ENCODE measurements around the gene CDC42BPA.

Gene CDC42BPA

DNA sequence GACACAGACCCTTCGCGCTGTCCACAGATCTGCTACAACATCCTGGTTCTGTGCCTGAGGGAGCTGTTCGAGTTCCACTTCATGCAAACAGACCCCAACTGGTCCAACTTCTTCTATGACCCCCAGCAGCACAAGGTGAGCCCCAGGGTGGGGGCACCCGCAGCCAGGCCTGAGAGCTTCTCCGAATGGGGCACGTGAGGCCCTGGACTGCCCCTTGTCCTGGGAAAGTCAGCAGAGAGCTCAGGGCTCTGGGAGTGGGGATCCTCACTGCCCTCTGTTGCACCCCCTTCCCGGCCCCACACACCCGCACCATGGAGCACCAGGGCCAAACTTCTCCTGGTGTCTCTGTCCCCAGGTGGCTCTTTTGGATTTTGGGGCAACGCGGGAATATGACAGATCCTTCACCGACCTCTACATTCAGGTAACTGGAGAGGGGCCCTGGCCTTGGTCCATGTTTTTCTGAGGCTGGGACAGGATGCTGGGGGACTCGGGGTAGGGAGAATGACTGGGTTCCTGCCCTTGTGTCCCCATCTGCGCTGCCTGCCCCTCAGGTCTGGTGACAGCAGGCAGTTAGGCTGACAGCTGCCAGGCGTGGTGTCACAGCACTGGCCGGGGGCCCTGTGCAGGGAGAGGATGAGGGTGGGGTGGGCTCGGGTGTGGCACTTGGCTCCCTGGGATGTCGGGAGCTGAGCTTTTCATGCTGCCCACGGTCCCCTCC lies 333.6 kb downstream of the CDC42BPA start:
- FAIRE-seq (no peak), DNase-seq (ENCODE audit: insufficient read length) (no peak)
- TF ChIP-seq POLR2A (IDR thresholded peaks at IDR 0.05; ENCODE audit: low read depth, low read length) = no peak
- TF ChIP-seq TAF1 (IDR thresholded peaks at IDR 0.05; ENCODE audit: borderline replicate concordance, low read depth, low read length) = no peak
- TF ChIP-seq POLR2AphosphoS5 (IDR thresholded peaks at IDR 0.05; ENCODE audit: low read depth, low read length) = no peak

DNA sequence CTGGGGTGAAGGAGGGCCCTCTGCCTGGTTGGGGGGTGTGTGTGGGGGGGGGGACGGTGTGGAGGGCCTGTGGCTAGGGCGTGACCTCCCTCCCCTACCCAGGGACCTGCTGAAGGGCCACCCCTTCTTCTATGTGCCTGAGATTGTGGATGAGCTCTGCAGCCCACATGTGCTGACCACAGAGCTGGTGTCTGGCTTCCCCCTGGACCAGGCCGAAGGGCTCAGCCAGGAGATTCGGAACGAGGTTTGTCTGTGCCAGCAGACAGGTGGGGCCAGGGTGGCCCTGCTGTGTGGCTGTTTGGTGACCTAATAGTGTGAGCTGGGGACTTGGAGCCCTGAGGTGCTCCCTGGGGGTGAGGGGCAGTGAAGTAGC lies 334.3 kb downstream of the CDC42BPA start:
- DNase-seq (ENCODE audit: insufficient read length) (no peak), FAIRE-seq (no peak)
- TF ChIP-seq POLR2A (IDR thresholded peaks at IDR 0.05; ENCODE audit: low read depth, low read length) (no peak), TAF1 (IDR thresholded peaks at IDR 0.05; ENCODE audit: borderline replicate concordance, low read depth, low read length) (no peak), POLR2AphosphoS5 (IDR thresholded peaks at IDR 0.05; ENCODE audit: low read depth, low read length) (no peak)

- DNase-seq (ENCODE audit: insufficient read length) (no peak), FAIRE-seq (no peak)
- TF ChIP-seq POLR2A (IDR thresholded peaks at IDR 0.05; ENCODE audit: low read depth, low read length) (no peak), TAF1 (IDR thresholded peaks at IDR 0.05; ENCODE audit: borderline replicate concordance, low read depth, low read length) (no peak), POLR2AphosphoS5 (IDR thresholded peaks at IDR 0.05; ENCODE audit: low read depth, low read length) (no peak)
Observed at GRCh38 chr1:226983247-226983991, 334.9 kb downstream of the CDC42BPA start.

- FAIRE-seq = no peak
- TF ChIP-seq TAF1 (IDR thresholded peaks at IDR 0.05; ENCODE audit: borderline replicate concordance, low read depth, low read length) (no peak), POLR2AphosphoS5 (IDR thresholded peaks at IDR 0.05; ENCODE audit: low read depth, low read length) (no peak), POLR2A (IDR thresholded peaks at IDR 0.05; ENCODE audit: low read depth, low read length) (no peak)
- no peak for DNase-seq (ENCODE audit: insufficient read length)
Observed at GRCh38 chr1:226982451-226983177, 335.7 kb downstream of the CDC42BPA start.

GRCh38 chr1:226981838-226982237 lies 336.5 kb downstream of the CDC42BPA start:
- TF ChIP-seq POLR2AphosphoS5 (IDR thresholded peaks at IDR 0.05; ENCODE audit: low read depth, low read length) (no peak), POLR2A (IDR thresholded peaks at IDR 0.05; ENCODE audit: low read depth, low read length) (no peak), TAF1 (IDR thresholded peaks at IDR 0.05; ENCODE audit: borderline replicate concordance, low read depth, low read length) (no peak)
- FAIRE-seq = no peak
- DNase-seq (ENCODE audit: insufficient read length) = no peak

DNA sequence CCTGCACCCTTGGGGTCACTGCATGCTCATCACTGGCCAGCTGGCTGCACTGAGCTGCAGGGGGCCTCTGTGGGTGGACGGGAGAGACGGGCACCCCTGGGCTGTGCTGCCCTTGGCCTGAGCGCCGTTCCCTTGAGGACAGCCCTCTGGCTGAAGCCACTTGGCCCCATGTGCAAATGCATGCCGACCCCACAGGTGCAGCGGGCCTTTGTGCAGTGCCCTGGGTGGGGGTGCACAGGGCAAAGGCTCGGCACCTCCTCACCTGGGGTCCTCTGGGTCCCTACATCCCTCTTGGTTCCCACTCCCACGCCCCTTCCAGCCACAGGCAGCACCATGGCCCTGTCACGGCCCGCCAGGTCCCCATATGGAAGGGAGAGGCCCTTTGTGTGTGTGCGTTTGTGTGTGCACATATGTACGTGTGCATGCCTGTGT lies 336.9 kb downstream of the CDC42BPA start:
- DNase-seq (ENCODE audit: insufficient read length) = no peak
- TF ChIP-seq POLR2A (IDR thresholded peaks at IDR 0.05; ENCODE audit: low read depth, low read length) (no peak), TAF1 (IDR thresholded peaks at IDR 0.05; ENCODE audit: borderline replicate concordance, low read depth, low read length) (no peak), POLR2AphosphoS5 (IDR thresholded peaks at IDR 0.05; ENCODE audit: low read depth, low read length) (no peak)
- no peak for FAIRE-seq

DNA sequence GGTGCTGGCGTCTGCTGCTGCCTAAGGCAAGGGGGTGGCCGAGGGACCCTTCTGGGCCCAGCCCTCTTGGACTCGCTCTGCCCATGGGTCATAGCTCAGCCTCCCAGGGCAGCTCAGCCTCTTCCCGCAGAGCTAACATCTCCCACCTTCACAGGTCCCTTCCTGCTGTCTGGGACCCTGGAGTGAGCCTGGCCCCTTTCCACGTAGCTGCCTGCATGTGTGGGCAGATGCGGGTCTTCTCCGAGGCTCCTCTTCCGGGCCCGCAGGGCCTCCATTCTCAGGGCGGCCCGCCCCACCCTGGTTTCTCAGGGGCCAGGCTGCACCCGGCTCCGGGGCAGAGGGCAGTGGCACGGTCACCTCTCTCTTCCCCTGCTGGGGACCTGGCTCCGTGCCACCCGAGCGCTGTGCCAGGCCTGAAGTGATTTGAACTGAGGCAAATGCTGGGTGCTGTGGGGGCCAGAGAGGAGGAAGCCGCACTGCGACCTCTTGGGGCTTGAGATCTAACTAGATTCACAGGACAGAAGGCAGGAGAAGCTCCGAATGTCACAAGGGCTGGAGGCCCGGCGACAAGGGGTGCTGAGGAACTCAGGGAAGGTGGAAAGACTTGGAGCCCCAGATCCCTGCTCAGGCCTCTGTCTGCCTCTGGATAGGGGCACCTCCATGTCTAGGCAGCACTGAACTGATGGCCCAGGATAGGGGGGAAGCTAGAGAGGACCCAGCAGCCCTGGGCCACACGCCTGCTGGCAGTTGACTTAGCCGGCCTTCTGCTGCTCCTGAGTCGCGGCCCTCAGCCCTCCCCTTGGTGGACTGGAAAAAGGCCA lies 337.5 kb downstream of the CDC42BPA start:
- FAIRE-seq (no peak), DNase-seq (ENCODE audit: insufficient read length) (no peak)
- TF ChIP-seq POLR2AphosphoS5 (IDR thresholded peaks at IDR 0.05; ENCODE audit: low read depth, low read length) (no peak), TAF1 (IDR thresholded peaks at IDR 0.05; ENCODE audit: borderline replicate concordance, low read depth, low read length) (no peak), POLR2A (IDR thresholded peaks at IDR 0.05; ENCODE audit: low read depth, low read length) (no peak)

GRCh38 chr1:226980122-226980560 lies 338.2 kb downstream of the CDC42BPA start:
- FAIRE-seq (no peak), DNase-seq (ENCODE audit: insufficient read length) (no peak)
- no peak for TF ChIP-seq POLR2AphosphoS5 (IDR thresholded peaks at IDR 0.05; ENCODE audit: low read depth, low read length)
- TF ChIP-seq POLR2A (IDR thresholded peaks at IDR 0.05; ENCODE audit: low read depth, low read length) = no peak
- TF ChIP-seq TAF1 (IDR thresholded peaks at IDR 0.05; ENCODE audit: borderline replicate concordance, low read depth, low read length) = no peak

DNA sequence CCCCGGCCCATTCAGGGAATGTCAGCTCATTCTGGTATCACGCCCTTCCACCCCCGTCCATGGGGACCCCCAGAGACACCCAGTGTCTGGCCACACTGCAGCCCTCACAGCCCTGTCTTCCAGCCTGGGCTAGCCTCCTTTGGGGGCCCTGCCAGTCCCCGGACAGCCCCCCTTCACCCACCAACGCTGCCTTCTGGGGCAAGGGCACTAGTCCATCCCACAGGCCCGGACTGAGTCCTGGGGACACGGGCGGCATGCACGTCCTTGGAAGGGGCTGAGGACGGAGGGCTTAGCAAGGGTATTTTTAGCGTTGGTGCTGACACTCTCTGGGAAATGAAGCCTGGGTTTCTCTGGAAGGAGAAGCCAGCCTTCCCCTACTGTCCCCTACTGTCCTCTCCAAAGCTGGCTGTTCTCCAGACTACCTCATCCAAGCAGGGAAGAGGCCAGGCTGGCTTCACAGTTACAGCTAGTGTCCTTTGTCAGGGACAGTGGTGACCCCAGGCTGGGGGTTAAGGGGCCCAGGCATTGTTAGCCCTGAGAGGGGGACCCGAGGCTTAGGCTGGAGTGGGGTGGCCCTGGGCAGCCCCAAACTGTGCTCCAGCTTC lies 338.7 kb downstream of the CDC42BPA start:
- FAIRE-seq (no peak), DNase-seq (ENCODE audit: insufficient read length) (no peak)
- no peak for TF ChIP-seq TAF1 (IDR thresholded peaks at IDR 0.05; ENCODE audit: borderline replicate concordance, low read depth, low read length)
- TF ChIP-seq POLR2AphosphoS5 (IDR thresholded peaks at IDR 0.05; ENCODE audit: low read depth, low read length) = no peak
- TF ChIP-seq POLR2A (IDR thresholded peaks at IDR 0.05; ENCODE audit: low read depth, low read length) = no peak

DNA sequence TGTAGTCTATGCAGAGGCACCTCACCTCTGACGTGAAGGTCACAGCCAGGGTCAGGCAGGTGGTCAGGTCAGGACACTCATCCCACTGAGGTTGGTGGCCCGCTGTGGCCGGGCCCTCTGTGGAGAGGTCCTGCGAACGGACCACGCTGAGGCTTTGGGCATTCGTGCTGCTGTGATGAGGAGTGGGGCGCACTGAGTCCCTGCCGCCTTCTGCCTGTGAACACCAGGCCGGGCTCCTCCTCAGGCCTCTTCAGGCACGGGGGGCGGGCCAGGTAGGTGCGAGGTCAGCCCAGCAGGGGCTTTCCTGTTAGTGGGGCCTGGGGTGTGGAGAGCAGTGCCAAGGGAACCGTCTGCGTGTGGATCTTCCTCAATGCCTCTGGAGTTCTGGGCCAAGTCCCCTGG lies 339.2 kb downstream of the CDC42BPA start:
- FAIRE-seq = no peak
- no peak for DNase-seq (ENCODE audit: insufficient read length)
- TF ChIP-seq POLR2AphosphoS5 (IDR thresholded peaks at IDR 0.05; ENCODE audit: low read depth, low read length) = no peak
- TF ChIP-seq POLR2A (IDR thresholded peaks at IDR 0.05; ENCODE audit: low read depth, low read length) = no peak
- TF ChIP-seq TAF1 (IDR thresholded peaks at IDR 0.05; ENCODE audit: borderline replicate concordance, low read depth, low read length) = no peak

All from GM12892 (cell line).